GF-D8 (cell line): ENCODE data around the gene LIPK.
A peak's percentile ranks its signal among the peaks of the same experiment; 100 is the strongest.

Source experiments
- DNase-seq: peaks from one replicate; lab custom pipeline; 2025; lab: John Stamatoyannopoulos, UW

Gene LIPK

DNA sequence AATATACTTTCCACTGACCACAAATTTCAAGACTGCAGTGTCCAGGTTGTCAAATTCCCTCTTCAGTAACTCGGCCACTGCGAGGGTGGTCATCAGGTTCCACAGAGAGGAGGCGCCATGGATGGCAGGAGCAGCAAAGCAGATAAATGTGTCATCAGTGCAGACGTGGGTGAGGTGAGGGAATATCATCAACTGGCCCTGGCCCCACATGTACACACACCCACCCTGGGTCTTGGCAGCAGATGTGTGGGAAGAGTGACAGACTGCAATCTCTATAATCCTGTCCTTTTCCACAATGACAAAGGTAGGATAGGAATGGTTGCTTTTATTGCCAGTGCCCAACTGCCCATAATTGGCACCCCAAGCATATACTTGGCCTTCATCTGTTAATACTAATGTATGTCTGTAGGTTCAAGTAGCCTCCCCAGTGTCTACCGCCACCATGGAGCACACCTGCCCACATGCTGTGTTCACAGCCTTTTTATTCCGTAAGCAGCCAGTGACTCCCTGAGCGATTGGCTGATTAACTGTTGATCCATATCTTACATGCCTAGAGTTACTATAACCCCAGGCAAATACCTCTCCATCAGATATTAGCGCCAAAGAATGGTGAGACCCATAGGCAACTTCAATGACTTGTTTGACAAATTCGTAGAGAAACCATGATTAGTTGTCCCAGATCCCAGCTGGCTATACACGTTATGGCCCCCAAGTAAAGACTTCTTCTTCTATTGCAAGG is 80.2 kb downstream of the LIPK start:
- DNase-seq = no peak

DNA sequence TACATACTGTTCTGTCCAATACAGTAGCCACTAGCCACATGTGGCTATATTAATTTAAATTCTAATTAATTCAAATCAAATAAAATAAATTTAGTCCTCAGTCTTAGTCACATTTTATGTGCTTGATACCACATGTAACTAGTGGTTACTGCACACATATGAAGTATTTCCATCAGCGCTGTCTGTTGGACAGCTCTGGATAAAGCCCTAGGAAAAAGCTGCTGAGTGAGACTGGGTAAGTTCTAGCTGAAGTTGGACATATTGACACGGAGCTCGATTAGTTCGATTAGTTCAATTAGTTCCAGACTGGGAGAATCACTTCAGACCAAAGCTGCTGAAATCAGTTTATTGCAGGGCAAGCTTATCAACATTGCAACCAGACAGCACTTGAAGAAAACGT is 81.4 kb downstream of the LIPK start:
- DNase-seq = no peak

DNA sequence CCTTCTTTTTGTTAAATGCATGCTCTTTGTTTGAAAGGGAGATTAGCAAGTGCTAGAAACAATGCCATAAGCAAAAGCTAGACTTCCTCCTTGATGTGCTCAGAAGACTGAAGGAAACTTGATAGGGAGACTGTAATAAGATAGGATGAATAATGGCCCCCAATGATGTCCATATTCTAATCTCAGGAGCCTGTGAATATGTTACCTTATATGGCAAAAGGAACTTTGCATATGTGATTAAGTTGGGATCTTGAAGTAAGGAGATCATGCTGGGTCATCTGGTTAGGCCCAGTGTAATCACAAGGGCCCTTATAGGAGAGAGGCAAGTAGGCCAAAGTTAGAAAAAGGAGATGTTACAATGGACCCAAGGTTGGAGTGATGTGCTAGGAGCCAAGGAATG is 82.9 kb downstream of the LIPK start:
- no peak for DNase-seq

DNA sequence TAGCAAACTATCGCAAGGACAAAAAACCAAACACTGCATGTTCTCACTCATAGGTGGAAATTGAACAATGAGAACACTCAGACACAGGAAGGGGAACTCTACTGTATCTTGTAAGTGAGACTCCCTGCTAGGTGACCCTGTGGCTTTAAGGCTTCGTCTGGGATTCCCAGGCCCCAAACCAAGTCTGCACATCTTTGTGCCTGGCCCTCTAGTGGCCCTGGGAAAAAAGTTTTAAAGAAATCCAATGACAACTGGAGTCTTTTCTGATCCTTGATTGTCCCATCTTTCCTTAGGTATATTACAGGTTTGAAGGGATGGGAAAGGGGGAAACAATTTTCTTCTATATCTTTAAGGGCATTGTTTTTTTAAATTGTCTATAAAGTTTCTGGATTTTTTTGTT is 85.9 kb downstream of the LIPK start:
- DNase-seq = no peak

DNA sequence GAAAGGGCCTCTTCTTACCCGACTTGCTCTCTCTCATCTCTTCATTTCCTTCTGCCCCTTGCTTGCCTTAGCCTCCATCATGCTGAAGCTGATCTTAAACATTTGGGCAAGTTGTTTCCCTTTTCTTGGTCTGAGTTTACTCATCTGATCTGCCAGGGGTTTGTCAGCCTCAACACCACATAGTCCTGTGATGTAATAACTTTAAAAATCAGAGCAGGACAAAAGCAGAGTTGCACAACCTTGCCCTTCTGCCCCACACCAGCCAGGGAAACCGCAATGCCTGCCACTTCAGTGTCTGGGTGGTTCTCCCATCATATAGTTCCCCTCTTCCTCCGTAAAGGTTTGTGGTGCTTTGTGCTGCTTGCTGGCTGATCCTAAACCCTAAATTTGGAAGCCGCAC is 86.6 kb downstream of the LIPK start:
- DNase-seq = peak; percentile 49

DNA sequence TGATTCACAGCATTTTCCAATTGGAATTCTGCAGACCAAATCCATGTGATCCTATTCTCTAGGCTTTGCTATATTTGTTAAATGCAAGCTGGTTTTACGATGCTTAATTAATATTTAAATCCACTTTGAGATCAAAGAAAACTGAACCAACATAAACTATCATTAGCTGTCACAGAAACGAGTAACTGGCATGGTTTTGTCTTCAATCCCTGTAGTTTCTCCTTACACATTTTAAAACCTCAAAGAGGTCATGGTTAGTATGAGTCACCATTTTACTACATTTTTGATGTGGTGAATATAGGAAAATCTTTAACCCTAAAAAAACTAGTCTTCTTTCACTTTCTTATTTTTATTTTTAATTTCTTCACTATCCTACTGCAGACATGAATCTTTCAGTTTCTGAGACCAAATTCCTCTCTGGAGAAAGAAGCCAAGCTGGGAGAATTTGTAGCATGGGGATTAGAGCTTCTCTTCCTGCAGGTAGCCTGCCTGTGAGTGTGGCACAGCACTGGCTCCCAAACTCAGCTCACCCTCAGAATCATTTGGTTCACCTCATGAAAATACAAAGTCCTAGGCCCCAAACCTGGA is 87.8 kb downstream of the LIPK start:
- DNase-seq = no peak

DNA sequence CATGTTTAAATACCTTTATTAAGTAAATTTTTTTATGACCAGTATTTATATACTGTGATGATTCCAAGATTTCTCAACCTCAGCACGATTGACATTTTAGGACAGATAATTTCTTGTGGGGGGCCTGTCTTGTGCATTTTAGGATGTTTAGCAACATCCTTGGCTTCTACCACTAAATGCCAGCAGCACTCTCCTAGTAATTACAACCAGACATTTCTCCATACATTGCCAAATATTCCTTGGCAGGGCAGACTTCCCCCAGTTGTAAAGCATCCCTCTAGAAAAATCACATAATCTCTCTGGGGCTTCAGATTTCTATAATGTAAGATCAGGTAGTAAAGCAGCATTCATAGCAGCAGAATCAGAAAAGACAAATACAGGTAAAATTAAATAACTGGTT is 88.7 kb downstream of the LIPK start:
- DNase-seq = no peak

DNA sequence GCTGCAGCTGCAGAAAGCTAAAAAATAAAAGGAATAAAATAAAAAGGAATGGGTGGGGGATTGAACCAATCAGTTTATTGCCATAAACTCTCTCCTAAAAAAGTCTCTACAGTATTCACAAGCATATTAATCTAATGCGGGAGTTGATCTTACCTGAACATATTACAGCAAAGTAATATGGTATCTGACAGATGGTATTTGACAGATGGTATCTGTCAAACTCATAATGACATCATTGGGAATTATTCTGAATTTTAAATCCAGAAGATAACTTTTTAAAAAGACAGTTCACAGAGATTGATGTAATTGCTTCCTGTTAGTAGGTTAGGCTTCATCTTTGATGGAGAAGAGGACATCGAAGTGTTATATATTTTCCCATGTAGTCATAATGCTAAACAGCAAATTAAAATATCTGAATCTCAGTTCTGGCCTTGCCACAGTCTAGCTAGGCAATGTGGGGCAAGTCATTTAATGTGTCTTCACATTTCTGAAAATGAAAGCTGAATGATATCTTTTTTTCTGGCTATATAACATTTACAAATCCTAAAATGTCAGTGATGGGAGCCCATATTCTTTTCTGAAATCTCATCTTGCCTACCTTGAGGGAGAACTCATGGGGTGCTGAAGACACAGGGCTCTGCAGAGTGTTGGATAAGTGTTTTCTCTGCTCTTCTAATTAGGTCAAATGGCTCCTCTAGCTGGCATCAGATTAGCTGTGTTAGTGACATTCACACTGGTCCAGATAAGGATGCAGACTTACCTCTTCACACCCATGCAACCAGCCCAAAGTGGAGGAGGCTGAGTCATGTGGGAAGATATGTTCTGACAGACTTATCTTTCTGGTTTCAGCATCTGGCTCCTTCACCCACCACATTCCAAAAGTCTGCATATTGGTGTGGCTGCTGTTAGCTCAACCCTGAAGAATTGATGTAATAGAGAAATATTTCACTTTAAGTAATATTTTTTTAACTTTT is 94.4 kb downstream of the LIPK start:
- no peak for DNase-seq
